Measurements from ENCODE around the gene TPMT. TPM values are rescaled to one million over a fixed set of nuclear protein-coding genes. Genes with fewer than 3 reads are reported as not detected.

Gene TPMT
- total RNA-seq, 4 donors from 2014 or later = 16.3 to 50.8 (median 26.4) TPM

GRCh38 chr6:18090349-18090786 is 64.5 kb downstream of the TPMT start:
- Histone ChIP-seq H3K9me3 (no peaks in the 10 kb centered on the region), H3K36me3 (no peaks in the 10 kb centered on the region), H3K27ac (no peak overlapping the region), H3K4me1 (no peaks in the 10 kb centered on the region), H3K4me3 (no peak overlapping the region), H3K27me3 (no peaks in the 10 kb centered on the region)
- DNase-seq = no peak
- TF ChIP-seq POLR2A (IDR thresholded peaks at IDR 0.05) = no peak
- TF ChIP-seq, protein P1, sequence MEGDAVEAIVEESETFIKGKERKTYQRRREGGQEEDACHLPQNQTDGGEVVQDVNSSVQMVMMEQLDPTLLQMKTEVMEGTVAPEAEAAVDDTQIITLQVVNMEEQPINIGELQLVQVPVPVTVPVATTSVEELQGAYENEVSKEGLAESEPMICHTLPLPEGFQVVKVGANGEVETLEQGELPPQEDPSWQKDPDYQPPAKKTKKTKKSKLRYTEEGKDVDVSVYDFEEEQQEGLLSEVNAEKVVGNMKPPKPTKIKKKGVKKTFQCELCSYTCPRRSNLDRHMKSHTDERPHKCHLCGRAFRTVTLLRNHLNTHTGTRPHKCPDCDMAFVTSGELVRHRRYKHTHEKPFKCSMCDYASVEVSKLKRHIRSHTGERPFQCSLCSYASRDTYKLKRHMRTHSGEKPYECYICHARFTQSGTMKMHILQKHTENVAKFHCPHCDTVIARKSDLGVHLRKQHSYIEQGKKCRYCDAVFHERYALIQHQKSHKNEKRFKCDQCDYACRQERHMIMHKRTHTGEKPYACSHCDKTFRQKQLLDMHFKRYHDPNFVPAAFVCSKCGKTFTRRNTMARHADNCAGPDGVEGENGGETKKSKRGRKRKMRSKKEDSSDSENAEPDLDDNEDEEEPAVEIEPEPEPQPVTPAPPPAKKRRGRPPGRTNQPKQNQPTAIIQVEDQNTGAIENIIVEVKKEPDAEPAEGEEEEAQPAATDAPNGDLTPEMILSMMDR (IDR thresholded peaks at IDR 0.05) = no peak

DNA sequence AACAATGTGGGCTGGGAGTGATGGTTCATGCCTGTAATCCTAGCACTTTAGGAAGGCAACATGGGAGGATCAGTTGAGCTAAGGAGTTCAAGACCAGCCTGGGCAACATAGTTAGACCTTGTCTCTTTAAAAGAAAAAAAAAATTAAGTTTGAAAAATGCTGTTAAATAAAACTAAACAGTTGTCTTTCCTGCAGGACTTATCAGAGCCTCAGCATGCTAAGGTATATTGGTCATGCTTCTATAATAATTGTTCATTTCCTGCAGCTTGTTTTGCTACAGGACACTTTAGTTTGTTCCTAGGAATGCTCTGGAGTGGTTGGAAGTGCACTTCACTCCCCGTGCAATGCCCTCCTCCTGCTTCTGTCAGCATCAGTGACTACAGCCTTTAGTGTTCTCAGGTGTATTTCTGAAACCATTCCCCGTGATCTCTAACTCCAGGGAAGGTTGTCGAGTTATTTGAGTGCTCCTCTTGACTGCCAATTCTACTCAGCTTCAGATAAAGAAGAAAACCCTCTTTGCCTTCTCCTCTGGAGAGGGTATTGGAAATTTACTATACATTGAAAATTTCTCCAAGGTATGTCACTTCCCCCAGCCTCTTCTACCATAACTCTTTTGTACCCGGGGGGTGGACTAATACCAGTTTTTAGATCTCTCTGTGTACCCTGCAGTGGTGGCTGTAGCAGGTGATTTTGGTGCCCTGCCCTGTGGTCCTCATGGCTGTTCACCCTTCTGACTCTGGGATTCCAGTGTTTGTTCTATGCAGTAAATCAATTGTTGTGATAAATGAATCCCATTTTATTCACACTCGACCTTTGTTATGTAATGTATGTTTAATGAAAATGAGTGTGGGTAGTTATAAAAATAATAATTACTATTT is 66.2 kb downstream of the TPMT start:
- Histone ChIP-seq H3K36me3 (no peaks in the 10 kb centered on the region), H3K9me3 (no peaks in the 10 kb centered on the region), H3K27me3 (no peaks in the 10 kb centered on the region), H3K4me3 (no peak overlapping the region), H3K4me1 (no peaks in the 10 kb centered on the region), H3K27ac (no peak overlapping the region)
- TF ChIP-seq POLR2A (IDR thresholded peaks at IDR 0.05) = no peak
- TF ChIP-seq, protein P1 (IDR thresholded peaks at IDR 0.05) = no peak
- no peak for DNase-seq

DNA sequence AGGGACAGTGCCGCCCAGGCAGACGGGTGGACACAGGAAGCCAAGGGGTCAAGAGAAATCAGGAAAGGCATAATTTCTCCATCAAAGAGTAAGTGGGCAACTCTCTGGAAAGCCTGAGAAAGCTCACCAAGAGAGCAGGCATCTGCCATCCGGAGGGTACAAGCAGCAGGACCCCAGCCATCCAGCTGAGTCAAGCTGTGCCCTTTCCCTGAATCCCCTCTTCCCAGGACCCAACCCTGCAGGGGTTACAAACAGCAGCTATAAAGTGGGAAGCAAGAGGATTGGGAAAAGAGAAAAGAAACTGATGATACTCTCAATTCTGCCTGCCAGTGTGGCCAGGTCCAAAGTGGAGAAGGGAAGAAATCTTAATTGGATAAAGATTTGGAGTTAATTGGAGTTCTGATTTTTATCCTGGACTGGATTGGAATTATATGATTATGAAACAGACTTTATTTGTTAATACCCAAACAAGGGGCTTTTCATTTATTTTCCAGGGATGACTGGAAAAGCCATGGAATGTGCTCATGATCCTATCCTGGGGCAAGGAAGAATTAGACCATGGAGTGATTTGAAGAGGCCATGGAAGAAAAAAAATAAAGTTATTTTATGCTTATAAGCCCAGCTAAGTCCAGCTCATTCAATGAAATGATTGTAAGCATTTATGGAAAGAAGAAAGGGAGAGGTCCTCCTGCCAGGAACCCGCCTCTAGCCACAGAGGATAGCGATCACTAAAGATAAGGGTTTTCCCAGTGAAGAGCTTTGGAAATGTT is 67.3 kb downstream of the TPMT start:
- H3K4me1 ChIP-seq = no peaks in the 10 kb centered on the region
- no peak overlapping the region for H3K4me3 ChIP-seq
- no peaks in the 10 kb centered on the region for H3K36me3 ChIP-seq
- no peaks in the 10 kb centered on the region for H3K27me3 ChIP-seq
- DNase-seq = no peak
- H3K27ac ChIP-seq = no peak overlapping the region
- TF ChIP-seq POLR2A (IDR thresholded peaks at IDR 0.05) = no peak
- TF ChIP-seq, protein P1 (IDR thresholded peaks at IDR 0.05) = no peak
- H3K9me3 ChIP-seq = no peaks in the 10 kb centered on the region

GRCh38 chr6:18081025-18081668 is 73.7 kb downstream of the TPMT start:
- H3K27me3 ChIP-seq = no peaks in the 10 kb centered on the region
- no peaks in the 10 kb centered on the region for H3K9me3 ChIP-seq
- no peak overlapping the region for H3K27ac ChIP-seq
- TF ChIP-seq, protein P1 (IDR thresholded peaks at IDR 0.05) = no peak
- TF ChIP-seq POLR2A (IDR thresholded peaks at IDR 0.05) = no peak
- DNase-seq = no peak
- no peaks in the 10 kb centered on the region for H3K4me1 ChIP-seq
- H3K36me3 ChIP-seq = no peaks in the 10 kb centered on the region
- H3K4me3 ChIP-seq = no peak overlapping the region

GRCh38 chr6:18080544-18080943 is 74.3 kb downstream of the TPMT start:
- no peaks in the 10 kb centered on the region for H3K27me3 ChIP-seq
- no peak for DNase-seq
- TF ChIP-seq, protein P1 (IDR thresholded peaks at IDR 0.05) = no peak
- TF ChIP-seq POLR2A (IDR thresholded peaks at IDR 0.05) = no peak
- no peaks in the 10 kb centered on the region for H3K9me3 ChIP-seq
- H3K27ac ChIP-seq = no peak overlapping the region
- H3K4me3 ChIP-seq = no peak overlapping the region
- H3K36me3 ChIP-seq = no peaks in the 10 kb centered on the region
- H3K4me1 ChIP-seq = no peaks in the 10 kb centered on the region

Measured in Peyer's patch (tissue), 4 donors.